Ramos (cell line): ENCODE measurements around the gene PARD6G.

ENCODE experiments used
- in situ Hi-C: fragments of 300-500 bp; cut with MboI; formaldehyde crosslinking; loops from one replicate; pipeline ENCODE4 v1.14.3; 2022; ENCODE audit warnings: low sequenced_read_pairs; ENCODE audit not compliant: unreplicated experiment

PARD6G gene

DNA sequence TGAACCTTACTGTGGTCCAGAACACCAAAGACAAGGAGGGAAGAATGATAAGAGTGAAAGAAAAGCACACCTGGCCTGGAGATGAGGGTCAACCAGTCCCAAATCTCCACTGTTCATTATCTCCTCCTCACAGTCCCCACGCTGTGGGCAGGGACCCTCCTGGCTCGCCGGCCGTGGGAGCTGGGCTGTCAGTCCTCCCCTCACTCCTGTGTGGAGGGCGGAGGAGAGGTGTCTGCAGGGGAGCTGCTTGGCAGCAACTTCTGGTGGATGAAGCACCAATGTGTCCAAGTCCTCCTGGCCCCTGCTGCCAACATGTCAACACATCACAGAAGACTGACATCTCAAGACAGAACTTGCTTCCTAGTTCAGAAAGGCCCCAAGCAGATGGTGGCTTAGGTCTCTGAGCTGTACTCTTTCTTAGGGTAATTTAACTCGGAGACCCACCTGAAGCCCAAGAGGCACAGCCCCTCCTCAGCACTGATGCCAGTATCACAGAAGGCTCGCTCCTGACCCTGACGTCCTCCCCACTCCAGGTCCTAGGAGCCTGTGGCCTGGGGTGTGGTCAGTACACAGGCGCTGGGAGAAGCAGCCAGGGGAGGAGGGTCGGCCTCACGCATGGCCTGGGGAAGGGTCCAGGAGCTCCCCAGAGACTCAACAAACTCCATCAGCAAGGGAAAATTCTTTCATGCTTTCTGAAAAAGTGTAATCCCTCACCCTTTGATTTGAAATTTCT, 54.5 kb downstream of the PARD6G start:
- in situ Hi-C loops, result no loop called here

DNA sequence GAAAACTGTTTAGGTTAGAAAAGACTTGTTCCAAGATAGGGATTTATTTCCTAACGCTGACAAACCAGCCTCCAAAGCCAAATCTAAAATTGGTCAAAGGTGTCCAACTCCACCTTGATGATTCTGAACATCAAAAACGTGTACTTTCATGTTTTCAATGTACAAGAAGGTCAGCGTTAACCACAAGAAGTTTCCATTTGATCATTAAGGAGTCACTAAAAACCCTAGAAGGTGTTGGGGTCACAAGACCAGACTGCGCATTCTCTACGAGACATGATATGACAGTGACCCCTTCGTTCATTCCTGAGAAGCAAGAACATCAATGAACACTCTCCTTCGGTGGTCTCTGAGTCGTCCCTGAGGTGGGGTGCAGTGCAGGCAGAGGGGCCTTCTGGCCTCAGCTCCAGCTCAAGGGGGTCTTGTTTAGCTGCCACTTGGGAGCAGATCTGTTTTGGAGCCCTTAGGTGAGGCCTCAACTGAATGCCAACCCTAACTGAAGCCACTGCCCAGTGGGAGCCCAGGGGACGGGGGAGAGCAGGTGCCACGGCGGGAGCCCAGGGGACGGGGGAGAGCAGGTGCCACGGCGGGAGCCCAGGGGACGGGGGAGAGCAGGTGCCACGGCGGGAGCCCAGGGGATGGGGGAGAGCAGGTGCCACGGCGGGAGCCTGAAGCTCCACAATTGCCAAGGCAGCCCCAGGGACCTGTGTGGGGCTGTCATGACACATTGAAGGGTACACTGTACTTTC, 55.2 kb downstream of the PARD6G start:
- in situ Hi-C loops, result no loop called here

DNA sequence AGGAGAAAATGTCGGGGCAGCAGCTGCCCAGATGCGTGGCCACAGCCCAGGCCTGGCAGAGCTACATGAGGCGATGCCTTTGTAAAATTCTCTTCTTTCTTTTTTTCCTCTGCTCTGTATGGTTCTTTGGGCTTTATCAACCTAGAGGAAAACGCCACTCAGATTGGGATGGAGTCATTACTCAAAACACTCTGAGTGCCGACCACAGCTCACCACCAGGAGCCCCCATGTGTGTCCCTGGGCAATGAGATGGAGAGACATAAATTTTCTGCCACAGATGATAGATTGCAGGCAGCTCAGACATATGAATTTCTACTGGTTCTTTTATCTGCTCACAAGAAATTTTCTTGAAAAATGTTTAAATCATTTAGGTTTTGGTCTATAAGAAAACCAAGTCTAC, 56.0 kb downstream of the PARD6G start:
- in situ Hi-C loops, result no loop called here

DNA sequence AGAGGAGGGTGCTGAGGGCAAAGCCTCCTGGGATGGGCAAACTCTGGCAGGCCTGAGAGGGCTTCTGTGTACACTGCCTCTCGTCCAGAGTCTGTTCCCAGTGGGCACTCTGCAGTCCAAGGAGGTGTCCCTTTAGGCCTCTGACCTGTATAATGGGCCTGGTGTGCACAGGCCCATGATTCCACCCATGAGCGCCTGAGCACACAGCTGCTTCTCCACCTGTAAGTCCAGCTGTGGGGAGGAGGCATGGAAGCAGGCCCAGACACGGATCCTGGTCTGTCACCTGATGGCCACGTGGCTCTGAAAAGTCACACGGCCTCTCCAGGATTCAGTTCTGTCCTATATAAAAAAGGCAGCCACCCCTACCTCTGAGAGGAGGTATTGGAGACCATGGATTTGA, 57.0 kb downstream of the PARD6G start:
- in situ Hi-C loops, result no loop called here

DNA sequence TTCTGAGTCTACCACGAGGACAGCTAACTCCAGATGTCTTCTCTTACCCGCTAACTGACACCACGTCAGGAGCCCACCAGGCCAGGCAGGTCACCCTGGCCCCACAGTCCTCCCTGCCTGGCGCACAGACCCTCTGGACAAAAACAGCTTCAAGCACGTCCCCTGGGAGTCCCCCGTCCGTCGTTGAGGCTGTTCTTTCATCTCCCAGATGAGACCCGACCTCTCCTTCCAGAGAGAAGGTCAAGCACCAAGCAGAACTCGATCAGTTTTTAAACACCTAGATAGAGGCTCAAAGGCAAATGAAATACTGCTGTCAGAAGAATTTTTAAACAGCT, 57.8 kb downstream of the PARD6G start:
- in situ Hi-C loops, result no loop called here

DNA sequence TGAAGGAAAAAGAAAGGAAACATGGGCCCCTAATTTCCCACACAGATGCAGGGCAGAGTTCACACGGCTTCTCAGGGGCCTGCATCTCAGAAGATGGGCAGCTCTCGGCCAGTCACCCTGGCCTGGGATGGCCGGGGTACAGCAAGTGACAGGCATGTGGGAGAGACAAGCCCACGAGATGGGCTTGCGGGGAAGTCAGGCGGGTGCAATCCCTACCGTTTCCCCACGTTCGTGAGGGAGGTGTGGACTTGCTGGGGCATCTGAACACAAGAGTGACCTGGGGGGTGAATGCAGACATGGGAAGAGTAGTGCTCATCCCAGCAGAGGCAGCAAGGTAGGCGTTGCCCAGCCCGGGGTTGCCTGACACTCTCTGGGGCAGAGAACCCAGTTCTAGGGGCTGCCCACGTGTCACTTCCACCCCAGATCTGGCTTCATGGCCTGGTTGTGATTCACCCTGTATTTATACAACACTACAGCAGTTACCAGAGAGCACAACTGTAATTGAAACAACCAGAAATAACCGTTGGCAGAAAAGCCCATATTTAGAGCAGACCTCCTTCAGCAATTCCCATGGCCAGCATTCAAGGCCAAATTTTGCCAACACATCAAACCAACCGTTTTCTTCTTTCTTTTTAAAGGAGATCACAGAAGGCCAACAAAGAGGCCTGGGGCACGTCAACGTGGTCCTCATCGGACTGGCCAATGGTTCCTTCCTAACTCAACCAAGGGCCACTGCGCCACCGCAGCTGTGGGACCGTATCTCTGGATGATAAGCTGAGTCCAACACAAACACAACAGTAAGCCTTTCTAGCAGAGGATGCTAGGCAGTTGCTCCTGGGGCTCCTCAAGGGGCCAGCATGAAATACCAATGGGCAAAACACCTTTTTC, 58.4 kb downstream of the PARD6G start:
- in situ Hi-C loops, result no loop called here

DNA sequence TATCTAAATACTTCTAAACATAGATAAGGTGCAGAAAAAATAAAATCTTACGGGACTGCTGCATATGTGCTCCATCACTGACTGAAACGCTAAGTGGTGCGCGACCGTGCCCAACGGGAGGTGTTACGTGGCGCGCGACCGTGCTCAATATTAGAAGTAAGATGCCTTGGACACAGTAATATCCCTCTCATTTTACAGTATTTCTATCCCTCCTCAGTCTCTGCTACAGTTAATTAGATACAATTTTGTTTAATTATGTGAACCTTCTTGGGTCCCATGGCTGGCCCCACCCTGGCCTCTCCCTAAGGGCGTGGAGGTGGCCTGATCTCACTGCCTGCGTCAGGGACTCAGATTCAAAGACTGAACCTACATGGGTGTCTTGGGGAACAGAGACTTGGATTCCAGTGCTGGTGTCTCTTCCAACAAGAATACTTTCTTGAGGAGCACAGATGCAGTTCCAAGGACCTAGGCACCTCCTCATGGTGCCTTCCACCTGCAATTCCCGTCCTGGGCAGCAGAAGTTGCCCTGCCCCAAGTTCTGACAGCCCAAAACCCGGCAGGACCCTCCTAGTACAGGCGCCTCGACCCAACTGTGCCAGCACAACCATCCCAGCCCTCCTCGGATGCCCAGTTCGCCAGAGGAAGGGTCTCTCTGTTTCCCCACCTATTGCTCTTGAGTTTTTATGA, 59.2 kb downstream of the PARD6G start:
- in situ Hi-C loops, result no loop called here

DNA sequence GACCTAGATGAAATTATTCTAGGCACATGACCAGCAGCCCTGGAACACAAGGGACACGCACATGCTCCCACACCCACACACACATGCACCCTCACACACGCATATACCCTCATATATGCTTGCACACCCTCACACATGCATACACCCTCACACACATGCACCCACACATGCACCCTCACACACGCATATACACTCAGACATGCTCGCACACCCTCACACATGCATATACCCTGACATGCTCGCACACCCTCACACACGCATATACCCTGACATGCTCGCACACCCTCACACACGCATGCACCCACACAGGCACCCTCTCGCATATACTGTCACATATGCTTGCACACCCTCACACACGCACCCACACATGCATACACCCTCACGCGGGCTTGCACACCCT, 61.8 kb downstream of the PARD6G start:
- in situ Hi-C loops, result no loop called here

DNA sequence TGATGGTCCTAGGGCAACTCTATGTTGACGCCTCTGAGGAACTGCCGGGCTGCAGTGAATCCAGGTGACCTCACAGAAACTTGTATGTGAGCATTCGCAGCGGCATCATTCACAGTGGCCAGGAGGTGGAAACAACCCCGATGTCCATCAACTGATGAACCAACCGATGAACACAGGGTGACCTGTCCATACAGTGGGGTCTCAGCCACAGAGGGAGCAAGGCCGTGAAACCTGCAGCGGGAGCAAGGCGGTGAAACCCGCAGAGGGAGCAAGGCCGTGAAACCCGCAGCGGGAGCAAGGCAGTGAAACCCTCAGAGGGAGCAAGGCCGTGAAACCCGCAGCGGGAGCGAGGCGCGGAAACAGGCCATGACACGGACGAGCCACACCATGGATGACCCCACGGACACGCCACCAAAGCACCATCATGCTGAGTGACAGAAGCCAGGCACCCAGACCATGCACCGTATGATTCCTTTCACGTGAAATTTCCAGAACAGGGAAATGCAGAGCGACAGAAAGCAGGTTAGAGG, 63.0 kb downstream of the PARD6G start:
- in situ Hi-C loops, result no loop called here

DNA sequence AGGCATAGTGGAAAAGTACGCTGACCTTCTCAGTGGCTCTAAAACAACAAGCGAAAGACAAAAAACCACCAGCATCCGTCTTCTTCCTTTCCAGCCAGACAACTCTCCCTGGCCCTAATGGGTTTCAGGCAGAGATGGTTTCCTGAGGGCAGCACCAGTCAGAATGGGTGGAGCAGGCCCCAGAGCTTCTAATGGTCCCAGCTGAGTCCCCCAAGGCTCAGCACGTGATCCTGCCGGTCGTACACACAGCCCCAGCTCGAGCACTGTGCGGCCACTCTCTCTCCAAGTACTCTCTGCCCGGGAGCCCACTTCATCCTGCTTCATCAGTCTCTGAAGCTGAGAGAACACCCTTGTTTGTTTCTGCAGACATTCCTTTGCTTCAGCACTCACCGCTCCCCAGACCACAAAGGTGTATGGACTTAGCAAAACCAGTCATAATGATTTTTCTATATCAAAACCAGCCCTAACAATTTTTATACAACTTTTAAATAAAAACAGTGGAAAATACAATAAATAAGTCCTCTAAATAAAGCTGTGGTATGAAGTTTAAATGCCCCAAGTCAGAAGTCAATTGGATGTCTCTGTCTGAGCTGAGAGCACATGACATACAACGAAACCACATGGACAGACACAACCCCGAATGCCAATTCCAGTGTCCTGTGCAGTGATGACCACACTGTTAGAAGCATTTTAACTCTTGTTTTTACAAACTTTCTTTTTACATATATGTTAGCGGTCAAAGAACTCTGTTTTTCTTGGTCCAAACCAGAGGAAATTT, 63.9 kb downstream of the PARD6G start:
- in situ Hi-C loops, result no loop called here

DNA sequence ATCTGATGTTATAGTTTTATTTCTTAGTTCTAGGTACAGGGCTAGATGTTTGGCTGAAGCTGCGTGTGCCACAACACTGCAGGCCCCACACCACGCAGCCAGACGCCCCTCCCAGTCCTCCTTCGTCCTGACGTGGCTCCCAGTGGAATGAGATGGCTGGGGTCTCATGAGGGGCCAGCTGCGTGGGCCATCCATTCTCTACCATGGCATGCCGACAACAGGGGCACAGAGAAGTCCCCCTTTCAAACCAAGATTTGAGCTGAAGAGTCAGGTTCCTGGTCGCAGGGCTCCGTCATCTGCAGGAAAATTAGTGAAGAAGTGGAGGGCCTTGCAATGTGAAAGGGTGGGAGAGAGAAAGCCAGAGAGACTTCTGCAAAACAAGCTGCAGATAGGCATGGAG, 64.5 kb downstream of the PARD6G start:
- in situ Hi-C loops, result no loop called here

DNA sequence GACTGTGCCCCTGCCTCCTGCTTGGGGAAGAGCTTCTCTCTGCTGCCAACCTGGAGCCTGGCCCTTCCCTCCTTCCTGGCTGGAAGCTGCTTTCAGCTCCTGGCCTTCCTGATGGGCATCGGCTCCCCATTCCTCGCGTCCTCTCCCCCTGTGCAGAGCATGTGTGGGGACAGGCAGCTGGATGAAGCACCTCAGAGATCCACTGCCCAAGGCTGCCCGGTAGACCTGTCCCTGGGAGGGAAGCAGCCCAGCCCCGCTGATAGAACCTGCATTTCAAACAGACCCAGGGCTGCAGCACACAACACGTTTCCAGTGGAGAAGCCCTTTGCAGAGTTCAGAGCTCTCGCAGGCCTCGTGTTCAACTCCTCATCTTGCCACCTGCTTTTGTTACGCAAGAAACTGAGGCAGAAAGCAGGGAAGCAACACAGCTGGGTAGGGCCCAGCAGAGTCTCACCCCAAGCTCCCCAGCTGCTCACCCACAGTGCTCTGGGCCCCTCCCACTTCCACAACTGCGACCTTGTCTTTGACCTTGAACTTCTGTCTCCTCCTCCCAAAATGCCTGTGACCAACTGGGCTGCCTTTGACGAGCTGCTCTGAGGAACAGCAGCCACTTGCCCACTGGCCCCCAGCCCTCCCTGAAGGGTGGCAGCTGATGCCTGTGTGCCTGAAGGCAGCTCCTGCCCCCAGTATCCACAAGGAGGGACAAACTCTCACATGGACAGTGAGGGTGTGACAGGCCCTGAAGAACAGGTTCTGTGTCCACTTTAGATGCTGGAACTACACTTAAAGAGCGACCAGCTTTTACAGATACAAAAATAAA, 65.5 kb downstream of the PARD6G start:
- in situ Hi-C loops, result no loop called here

DNA sequence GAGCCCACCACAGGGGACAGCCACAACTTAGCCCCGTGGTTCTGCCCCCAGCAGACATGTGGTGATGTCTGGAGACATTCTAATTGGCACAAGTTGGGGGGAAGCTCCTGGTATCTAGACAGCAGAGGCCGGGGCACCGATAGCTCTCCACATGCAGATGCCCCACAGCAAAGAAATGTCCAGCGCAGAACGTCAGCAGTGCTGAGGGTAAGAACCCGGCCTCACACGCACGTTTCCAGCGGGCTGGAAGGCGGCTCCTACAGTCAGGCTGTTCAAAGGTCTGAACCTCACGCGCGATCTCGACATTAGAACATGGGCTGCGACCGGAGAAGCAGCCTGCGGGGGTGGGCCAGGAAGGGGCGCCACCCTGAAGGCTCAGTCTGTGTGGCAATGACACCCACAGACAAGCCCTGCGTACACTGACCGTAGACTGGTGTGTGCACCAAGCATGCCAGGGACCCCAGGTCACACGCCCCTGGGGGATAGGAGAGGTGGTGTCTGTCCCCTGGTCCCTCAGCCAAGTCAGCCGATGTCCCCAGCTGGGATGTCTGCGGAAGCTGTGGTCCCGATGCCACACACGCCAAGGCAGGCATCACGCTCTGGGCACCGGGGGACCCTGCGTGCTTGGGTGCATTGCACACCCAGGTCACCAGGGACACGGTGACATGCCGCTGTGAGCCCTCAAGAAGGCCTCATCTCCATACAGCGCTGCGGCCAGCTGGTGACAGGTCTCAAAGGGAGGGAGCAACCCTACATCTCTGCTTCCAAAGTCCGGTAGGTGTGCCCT, 66.3 kb downstream of the PARD6G start:
- in situ Hi-C loops, result no loop called here

DNA sequence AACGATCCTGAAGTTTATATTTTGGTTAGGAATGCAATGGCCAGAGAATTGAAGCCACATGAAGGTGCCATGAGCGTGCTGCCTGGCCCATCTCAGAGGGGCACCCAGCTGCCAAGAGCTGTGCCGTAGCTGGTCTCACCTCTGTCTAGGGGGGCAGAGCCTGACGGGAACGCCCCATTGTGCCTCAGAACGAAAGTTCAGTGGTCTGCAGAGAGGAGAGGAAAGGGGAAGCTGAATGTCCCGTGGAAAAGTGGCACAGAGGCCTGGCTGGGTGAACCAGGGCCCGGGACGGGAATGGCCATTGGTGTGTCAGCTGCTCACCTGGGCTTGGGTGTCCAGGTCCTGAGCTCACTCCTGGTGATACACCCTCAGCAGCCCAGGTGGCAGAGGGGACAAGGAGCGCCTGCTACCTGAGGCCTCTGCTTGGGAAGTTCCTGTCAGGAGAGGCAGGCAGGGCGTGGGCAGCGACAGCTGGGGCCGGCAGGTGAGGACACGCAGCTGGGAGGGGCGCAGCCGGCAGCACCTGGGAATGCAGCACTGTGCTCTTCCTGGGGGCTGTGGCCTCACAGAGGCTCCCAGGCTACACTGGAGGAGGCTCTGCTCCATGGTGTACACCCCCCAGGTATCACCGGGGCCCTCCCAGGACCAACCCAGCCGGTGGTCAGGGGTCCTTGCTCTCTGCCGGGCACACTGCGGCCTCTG, 67.3 kb downstream of the PARD6G start:
- in situ Hi-C loops, result no loop called here

DNA sequence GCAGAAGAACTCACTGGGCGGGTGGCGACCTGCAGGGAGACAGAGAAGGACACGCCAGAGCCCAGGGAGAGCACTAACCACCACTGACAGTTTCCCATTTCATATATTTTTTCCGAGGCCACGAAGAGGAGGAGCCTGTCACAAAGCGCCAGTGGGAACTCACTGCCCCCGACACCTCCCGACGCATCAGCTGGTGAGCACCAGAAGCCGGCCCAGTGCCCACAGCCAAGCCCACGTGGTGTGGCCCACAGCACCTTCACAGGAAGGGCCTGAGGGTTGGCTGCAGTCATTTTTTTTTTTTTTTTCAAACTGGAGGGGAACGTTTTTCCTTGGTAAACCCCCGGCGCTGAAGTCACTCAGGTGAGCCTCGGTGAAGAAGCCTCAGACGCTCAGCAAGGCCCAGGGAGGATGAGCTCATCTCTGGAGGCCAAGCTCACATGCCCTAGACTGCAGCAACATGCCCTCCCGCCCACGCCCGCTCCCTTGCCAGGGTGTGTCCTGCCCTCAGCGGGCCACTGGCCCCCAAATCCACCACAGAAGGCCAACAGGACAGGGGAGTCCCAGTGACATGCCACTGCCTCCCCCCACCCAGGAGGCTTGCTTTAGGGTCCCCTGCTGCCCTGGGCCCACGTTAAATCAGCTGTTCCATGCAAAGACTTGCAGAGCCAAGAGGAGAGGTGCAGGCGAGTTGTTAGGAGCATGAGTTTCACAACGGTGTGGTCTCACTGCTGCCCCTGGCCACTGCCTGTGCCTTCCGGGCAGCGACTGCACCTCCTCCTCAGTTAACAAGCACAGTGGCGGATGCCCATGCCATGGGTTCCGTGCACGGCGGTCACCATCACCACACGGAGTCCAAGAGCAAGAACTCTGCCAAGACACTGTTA, 68.1 kb downstream of the PARD6G start:
- in situ Hi-C loops, result no loop called here

DNA sequence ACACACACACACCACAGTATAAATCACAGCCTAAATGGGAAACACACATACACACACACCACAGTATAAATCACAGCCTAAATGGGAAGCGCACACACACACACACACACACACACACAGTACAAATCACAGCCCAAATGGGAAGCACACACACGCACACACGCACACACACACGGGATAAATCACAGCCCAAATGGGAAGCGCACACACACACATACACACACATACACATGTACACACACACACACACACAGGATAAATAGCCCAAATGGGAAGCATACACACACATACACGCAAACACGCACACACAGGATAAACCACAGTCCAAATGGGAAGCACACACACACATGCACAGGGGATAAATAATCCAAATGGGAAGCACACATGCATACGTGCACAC, 70.2 kb downstream of the PARD6G start:
- in situ Hi-C loops, result no loop called here
